ENCODE data around the gene FIBP. TPM values are rescaled to one million over a fixed set of nuclear protein-coding genes. Genes with fewer than 3 reads are reported as not detected.

The FIBP gene
- total RNA-seq, 3 donors from 2014 or later: 51.2 to 68.5 (median 51.7) TPM

DNA sequence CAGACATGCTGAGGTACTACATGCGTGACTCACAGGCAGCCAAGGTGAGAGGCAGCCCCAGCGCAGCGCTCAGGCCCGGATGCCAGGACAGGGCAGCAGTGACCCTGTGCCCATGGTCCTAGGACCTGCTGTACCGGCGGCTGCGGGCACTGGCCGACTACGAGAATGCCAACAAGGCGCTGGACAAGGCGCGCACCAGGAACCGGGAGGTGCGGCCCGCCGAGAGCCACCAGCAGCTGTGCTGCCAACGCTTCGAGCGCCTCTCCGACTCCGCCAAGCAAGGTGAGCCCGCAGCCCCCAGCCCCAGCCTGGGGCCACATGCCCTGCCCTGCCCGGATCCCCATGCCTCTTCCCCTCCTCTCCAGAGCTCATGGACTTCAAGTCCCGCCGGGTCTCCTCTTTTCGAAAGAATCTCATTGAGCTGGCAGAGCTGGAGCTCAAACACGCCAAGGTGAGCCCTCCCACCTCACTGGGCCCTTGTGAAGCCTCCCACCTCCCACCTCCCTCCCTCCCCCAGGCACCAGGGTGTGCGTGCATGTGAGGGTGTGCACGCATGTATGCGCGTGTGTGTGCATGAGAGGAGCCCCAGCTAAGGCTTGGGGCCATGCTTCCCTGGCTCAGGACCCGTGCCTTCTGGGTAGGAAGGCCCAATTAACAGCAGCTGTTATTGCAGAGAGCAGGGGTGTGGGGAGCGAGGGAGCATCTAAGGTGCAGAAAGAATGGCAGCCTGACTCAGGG, 35.6 kb downstream of the FIBP start:
- intact Hi-C loops (cut with DNase I; ENCODE audit: low total_unique reads): no loop called here
- no peaks in the 10 kb centered on the region for H3K27me3 ChIP-seq
- peaks cover 0 to 8% of the 10 kb centered on the region in 2 donors for H3K9me3 ChIP-seq
- H3K4me3 ChIP-seq: no peak overlapping the region
- H3K27ac ChIP-seq: no peak overlapping the region
- peaks cover 3 to 8% of the 10 kb centered on the region in 2 donors for H3K4me1 ChIP-seq
- DNase-seq (ENCODE audit: low spot score in 2 of 2): no peak
- no peaks in the 10 kb centered on the region for H3K36me3 ChIP-seq
- TF ChIP-seq POLR2A (IDR thresholded peaks at IDR 0.05) (no peak), POLR2AphosphoS5 (IDR thresholded peaks at IDR 0.05) (no peak)
- TF ChIP-seq, protein P1, sequence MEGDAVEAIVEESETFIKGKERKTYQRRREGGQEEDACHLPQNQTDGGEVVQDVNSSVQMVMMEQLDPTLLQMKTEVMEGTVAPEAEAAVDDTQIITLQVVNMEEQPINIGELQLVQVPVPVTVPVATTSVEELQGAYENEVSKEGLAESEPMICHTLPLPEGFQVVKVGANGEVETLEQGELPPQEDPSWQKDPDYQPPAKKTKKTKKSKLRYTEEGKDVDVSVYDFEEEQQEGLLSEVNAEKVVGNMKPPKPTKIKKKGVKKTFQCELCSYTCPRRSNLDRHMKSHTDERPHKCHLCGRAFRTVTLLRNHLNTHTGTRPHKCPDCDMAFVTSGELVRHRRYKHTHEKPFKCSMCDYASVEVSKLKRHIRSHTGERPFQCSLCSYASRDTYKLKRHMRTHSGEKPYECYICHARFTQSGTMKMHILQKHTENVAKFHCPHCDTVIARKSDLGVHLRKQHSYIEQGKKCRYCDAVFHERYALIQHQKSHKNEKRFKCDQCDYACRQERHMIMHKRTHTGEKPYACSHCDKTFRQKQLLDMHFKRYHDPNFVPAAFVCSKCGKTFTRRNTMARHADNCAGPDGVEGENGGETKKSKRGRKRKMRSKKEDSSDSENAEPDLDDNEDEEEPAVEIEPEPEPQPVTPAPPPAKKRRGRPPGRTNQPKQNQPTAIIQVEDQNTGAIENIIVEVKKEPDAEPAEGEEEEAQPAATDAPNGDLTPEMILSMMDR (IDR thresholded peaks at IDR 0.05): no peak

DNA sequence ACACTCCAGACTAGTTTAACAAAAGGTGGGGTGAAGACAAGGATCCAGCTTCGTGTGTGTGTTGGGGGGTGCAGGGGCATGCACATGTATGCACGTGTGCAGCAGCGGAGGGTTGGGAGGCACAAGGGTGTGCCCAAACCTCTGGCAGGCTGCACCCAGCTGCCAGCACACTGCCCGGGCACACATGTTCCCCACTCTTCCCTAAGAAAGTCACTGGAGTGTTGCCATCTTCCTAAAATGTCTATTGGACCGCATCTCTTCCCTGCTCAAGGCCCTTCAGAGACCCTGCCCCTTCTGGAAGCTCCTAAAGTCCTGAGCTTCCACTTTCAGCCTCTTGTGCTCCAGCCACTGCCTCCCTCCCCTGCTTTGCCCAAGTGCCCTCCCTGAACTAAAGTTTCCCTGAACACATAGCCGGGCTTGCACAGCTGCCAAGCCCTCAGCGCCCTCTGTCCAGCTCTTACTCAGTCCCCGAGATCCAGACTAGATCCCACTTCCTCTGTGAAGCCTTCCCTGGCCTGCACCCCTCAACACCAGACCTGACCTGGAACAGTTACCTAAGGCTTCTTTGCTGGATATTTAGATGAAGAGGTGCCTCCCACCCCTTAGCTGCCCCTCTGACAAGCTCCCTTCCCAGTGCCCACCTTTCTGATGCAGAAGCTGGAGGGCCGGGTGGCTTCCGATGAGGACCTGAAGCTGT, 36.3 kb downstream of the FIBP start:
- no peaks in the 10 kb centered on the region for H3K36me3 ChIP-seq
- H3K4me1 ChIP-seq: peaks cover 3 to 8% of the 10 kb centered on the region in 2 donors
- no peak for DNase-seq (ENCODE audit: low spot score in 2 of 2)
- H3K27ac ChIP-seq: no peak overlapping the region
- no peak overlapping the region for H3K4me3 ChIP-seq
- H3K27me3 ChIP-seq: no peaks in the 10 kb centered on the region
- intact Hi-C loops (cut with DNase I; ENCODE audit: low total_unique reads): no loop called here
- TF ChIP-seq, protein P1 (IDR thresholded peaks at IDR 0.05): no peak
- TF ChIP-seq POLR2AphosphoS5 (IDR thresholded peaks at IDR 0.05) (no peak), POLR2A (IDR thresholded peaks at IDR 0.05) (no peak)
- H3K9me3 ChIP-seq: peaks cover 0 to 8% of the 10 kb centered on the region in 2 donors

GRCh38 chr11:65851083-65851579, 37.1 kb downstream of the FIBP start:
- Histone ChIP-seq H3K4me1 (peaks cover 3 to 5% of the 10 kb centered on the region in 2 donors), H3K4me3 (no peak overlapping the region), H3K27me3 (no peaks in the 10 kb centered on the region), H3K36me3 (no peaks in the 10 kb centered on the region), H3K27ac (no peak overlapping the region), H3K9me3 (peaks cover 0 to 8% of the 10 kb centered on the region in 2 donors)
- intact Hi-C loops (cut with DNase I; ENCODE audit: low total_unique reads): no loop called here
- TF ChIP-seq POLR2A (IDR thresholded peaks at IDR 0.05) (no peak), POLR2AphosphoS5 (IDR thresholded peaks at IDR 0.05) (no peak)
- TF ChIP-seq, protein P1 (IDR thresholded peaks at IDR 0.05): no peak
- no peak for DNase-seq (ENCODE audit: low spot score in 2 of 2)

GRCh38 chr11:65850217-65851082, 37.8 kb downstream of the FIBP start:
- TF ChIP-seq, protein P1 (IDR thresholded peaks at IDR 0.05): no peak
- no peak for DNase-seq (ENCODE audit: low spot score in 2 of 2)
- H3K4me3 ChIP-seq: no peak overlapping the region
- no peaks in the 10 kb centered on the region for H3K27me3 ChIP-seq
- intact Hi-C loops (cut with DNase I; ENCODE audit: low total_unique reads): no loop called here
- peaks cover 0 to 8% of the 10 kb centered on the region in 2 donors for H3K9me3 ChIP-seq
- H3K27ac ChIP-seq: no peak overlapping the region
- H3K4me1 ChIP-seq: peaks cover 0 to 1% of the 10 kb centered on the region in 2 donors
- no peaks in the 10 kb centered on the region for H3K36me3 ChIP-seq
